GM12891 (cell line): ENCODE data around the gene CTNNA2.

Source experiments
- POLR2A ChIP-seq: IDR thresholded peaks from 2 replicates; pipeline ENCODE4 v1.6.1; 2011; ENCODE audit warnings: low read depth, low read length, control low read depth
- POLR2AphosphoS5 ChIP-seq: IDR thresholded peaks from 2 replicates; pipeline ENCODE4 v1.6.1; 2011; ENCODE audit warnings: low read depth, low read length, control low read depth
- POU2F2 ChIP-seq: IDR thresholded peaks from 2 replicates; pipeline ENCODE4 v1.6.1; 2011; ENCODE audit warnings: low read depth, mild to moderate bottlenecking, control low read depth, low read length, moderate library complexity
- SPI1 ChIP-seq: IDR thresholded peaks from 2 replicates; pipeline ENCODE4 v1.6.1; 2011; ENCODE audit warnings: low read depth, low read length, control low read depth
- TAF1 ChIP-seq: IDR thresholded peaks from 2 replicates; pipeline ENCODE4 v1.6.1; 2011; ENCODE audit warnings: low read depth, low read length, control low read depth

- TF ChIP-seq POLR2A (no peak), POLR2AphosphoS5 (no peak), TAF1 (no peak), SPI1 (no peak), POU2F2 (no peak)
These were observed 517.3 kb downstream of the CTNNA2 start for GRCh38 chr2:80030135-80030534.
